ENCODE results near the gene SLC23A1. TPM values are rescaled to one million over a fixed set of nuclear protein-coding genes. Genes with fewer than 3 reads are reported as not detected.

Gene SLC23A1
- total and polyA plus RNA-seq, 2 donors (not counting 1 experiment from before 2014, with no cell fraction given): 5.8 to 9.6 TPM

DNA sequence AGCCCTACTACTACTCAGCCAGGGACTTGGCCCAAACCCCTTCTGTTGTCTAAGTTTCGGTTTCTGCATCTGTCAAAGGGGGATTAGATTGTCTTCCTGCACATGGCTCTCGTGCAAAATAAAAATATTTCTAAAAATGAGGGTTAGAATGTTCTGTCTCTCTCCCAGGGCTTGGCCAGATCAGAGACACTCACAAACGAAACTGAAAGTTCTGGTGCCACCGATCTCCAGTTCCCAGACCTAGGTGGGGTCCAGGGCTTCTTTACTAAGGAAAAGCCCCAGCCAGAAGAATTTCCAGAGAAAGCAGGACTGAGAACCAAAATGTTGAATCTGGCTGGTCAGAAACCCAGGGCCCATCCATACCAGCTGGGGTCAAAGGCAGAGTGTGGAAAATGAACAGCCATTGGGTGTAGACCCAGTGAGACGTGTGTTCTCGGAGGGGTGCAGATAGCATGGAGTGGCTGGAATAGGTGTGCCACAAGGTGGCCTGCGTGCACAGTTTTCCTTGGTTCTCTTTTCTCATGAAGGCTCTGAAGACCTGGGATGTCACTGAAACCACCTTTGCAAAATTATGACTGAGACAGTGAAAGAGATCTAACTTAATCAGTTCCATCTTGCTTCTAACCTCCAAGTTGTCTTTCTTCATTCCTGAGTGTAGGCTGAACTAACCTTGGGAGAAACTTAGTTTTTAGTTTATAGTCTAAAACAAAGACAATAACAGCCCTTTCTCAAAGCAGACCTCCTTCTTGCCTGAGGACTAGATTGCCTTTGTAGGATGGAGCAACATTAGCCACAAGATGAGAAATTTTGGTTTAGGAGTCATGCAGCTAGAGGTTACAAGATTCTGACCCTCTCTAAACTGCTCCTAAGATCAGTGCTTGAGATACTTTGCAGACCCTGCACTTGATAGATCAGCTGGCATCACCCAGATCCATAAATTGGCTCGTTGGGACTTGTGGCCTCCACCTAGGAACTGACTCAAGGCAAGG lies 2.3 kb upstream of the SLC23A1 start:
- no peak for ATAC-seq (ENCODE audit: low read depth)
- ChIA-PET CTCF (interaction anchor here (1.6 kb wide), 1 partner anchor 39 kb away, joined by 4 read pairs; no protein-coding TSS in a partner anchor), POLR2A (interaction anchor here (0.5 to 2.5 kb wide), 2 partner anchors 44 to 139 kb away, joined by 3 to 5 read pairs; partner anchors contain the start of gene PAIP2)
- Histone ChIP-seq H3K9me3 (ENCODE audit: control extremely low read depth in 1 of 3, control insufficient read depth in 2 of 3, insufficient read depth in 1 of 3, low read length in 2 of 3) (peaks cover 0 to 2% (median 0%) of the 10 kb centered on the region in 3 donors), H3K4me3 (ENCODE audit: control extremely low read depth in 1 of 5, extremely low read depth in 1 of 5, insufficient read depth in 1 of 5, low read depth in 2 of 5, low read length in 4 of 5) (peak overlapping the region; percentile 20 to 42 (median 38)), H3K36me3 (replicated peaks in 1 of 2; ENCODE audit: control extremely low read depth in 1 of 2, control insufficient read depth in 1 of 2, extremely low read depth in 1 of 2, insufficient read depth in 2 of 2, low read length in 1 of 2) (no peaks in the 10 kb centered on the region), H3K4me2 (replicated peaks; ENCODE audit: low read depth, low read length, poor library complexity, severe bottlenecking) (peak overlapping the region; percentile 76), H3K27me3 (replicated peaks in 1 of 4; ENCODE audit: control extremely low read depth in 1 of 4, control insufficient read depth in 3 of 4, insufficient read depth in 4 of 4, low read length in 3 of 4) (no peaks in the 10 kb centered on the region), H3K4me1 (ENCODE audit: control insufficient read depth in 2 of 2, insufficient read depth in 2 of 2, low read length in 2 of 2) (peaks cover 58 to 80% of the 10 kb centered on the region in 2 donors), H3K79me2 (ENCODE audit: control insufficient read depth, insufficient read depth, low read length) (peaks cover 32% of the 10 kb centered on the region), H4K20me1 (ENCODE audit: control insufficient read depth, insufficient read depth, low read length, poor library complexity, severe bottlenecking) (no peaks in the 10 kb centered on the region), H3K9ac (ENCODE audit: low read length) (peak overlapping the region; percentile 42), H3K27ac (ENCODE audit: low read length in 2 of 2) (peak overlapping the region; percentile 62 to 76), H2AFZ (ENCODE audit: insufficient read depth, low read depth, low read length, poor library complexity, severe bottlenecking) (peak overlapping the region; percentile 55)
- DNase-seq: no peak
- Mint-ChIP-seq H3K4me3 (peak overlapping the region; percentile 73), H3K27me3 (no peaks in the 10 kb centered on the region), H3K4me1 (peaks cover 78% of the 10 kb centered on the region), H3K27ac (peak overlapping the region; percentile 99), H3K9me3 (ENCODE audit: insufficient read depth) (no peaks in the 10 kb centered on the region)
- 23% methylated on average over 6 of the region's 8 CpGs for WGBS (ENCODE audit: insufficient coverage)
- intact Hi-C loops (cut with micrococcal nuclease): no loop called here
- TF ChIP-seq, protein P1, sequence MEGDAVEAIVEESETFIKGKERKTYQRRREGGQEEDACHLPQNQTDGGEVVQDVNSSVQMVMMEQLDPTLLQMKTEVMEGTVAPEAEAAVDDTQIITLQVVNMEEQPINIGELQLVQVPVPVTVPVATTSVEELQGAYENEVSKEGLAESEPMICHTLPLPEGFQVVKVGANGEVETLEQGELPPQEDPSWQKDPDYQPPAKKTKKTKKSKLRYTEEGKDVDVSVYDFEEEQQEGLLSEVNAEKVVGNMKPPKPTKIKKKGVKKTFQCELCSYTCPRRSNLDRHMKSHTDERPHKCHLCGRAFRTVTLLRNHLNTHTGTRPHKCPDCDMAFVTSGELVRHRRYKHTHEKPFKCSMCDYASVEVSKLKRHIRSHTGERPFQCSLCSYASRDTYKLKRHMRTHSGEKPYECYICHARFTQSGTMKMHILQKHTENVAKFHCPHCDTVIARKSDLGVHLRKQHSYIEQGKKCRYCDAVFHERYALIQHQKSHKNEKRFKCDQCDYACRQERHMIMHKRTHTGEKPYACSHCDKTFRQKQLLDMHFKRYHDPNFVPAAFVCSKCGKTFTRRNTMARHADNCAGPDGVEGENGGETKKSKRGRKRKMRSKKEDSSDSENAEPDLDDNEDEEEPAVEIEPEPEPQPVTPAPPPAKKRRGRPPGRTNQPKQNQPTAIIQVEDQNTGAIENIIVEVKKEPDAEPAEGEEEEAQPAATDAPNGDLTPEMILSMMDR (IDR thresholded peaks at IDR 0.05): no peak
- TF ChIP-seq EZH2 (IDR thresholded peaks at IDR 0.05; ENCODE audit: borderline replicate concordance, insufficient read depth, low read depth, low read length, poor library complexity, severe bottlenecking): no peak
